Left cardiac atrium (tissue), 4 donors: ENCODE data around the gene TTC21A. TPM values are rescaled to one million over a fixed set of nuclear protein-coding genes. Genes with fewer than 3 reads are reported as not detected.

Experiments
- ATAC-seq, 2 donors: fragments of 200-7000 bp; cut with Tn5 transposase; one replicate each; pipeline ENCODE4 v1.9.1; 2020; ENCODE audit warnings: mild to moderate bottlenecking in 2 of 2, moderate library complexity in 2 of 2
- DNase-seq: peaks from one replicate; pipeline ENCODE4 v3.0.0-alpha.2; 2020
- intact Hi-C, 2 donors: fragments of 100-400 bp; cut with DNase I; formaldehyde crosslinking; loops; one replicate each; pipeline versions ENCODE4 v1.14.1 to v1.15.1; 2022 to 2023
- total RNA-seq, 2 donors: library from RNA; stranded (reverse); fragmentation: NEBNext Ultra II Directional; extraction: Animal tissue kit (Norgen Biotek cat#: 25700); gene quantifications; one replicate each; pipeline ENCODE4 v1.2.1, GENCODE V29; 2021
- donor health status: DM: no; HTN: yes; CAD: no.
- donor health status: DM: no; HTN: yes; CAD: no; lungs with severe emphysema.
- donor health status: DM: yes; HTN: yes; CAD: no.
- donor health status: Dilated cardiomyopathy.

TTC21A gene
- total RNA-seq, 2 donors from 2014 or later = 1.8 to 2.5 TPM

DNA sequence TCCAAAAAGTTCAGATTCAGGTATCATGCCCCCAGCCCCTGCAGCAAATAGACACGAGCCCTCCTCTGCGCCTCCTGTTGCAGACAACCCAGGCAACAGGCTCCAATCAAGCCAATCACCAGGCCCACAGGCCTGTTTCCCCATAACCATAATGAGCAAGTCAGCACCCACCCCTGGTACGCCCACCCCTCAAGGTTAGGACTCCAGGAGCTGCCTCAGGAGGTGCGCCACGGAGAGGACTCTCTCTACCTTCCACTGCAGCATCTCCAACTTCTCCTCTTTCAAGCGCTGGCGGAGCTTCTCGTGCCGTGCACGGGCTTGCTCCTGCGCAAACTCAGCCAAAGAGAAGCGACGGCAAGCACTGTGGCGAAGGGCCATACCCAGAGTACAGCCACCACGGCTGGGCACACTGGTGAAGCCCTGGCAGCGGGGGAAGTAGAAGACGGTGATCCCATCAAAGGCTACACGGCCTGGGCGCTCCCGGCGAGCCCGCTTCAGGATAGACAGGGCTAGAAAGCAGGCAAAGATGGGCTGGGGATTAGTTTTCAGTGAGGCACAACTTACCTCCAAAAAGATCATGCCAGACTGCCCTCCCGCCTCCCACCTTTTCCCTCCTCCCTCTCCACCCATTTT lies 37.4 kb downstream of the TTC21A start:
- DNase-seq = peak; percentile 13
- intact Hi-C loops = loop anchor here in 1 of 2 donors (5.0 kb wide), 1 partner anchor 37 kb away; no protein-coding TSS in a partner anchor
- no peak for ATAC-seq

DNA sequence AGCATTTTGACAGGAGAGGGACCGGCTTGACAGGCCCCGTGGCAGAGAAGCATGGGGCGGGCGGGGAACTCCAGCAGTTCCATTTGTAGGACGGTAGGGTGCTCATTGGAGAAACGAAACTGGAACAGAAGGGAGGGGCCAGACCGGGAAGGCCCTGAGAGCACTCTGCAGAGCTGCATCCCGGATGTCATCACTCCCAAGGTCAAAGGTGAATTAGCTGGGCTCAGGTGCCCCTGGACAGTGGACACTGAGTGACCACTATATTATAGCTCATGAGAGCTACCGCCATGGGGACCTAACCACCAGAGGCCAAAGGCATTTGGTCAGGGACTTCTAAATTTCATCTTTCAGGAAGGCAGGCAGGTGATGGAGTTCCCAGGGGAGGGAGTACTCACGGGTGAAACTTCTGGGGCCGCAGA lies 38.6 kb downstream of the TTC21A start:
- intact Hi-C loops = no loop called here
- ATAC-seq (peak in 1 of 2 donors; percentile 0), DNase-seq (peak; percentile 43)

DNA sequence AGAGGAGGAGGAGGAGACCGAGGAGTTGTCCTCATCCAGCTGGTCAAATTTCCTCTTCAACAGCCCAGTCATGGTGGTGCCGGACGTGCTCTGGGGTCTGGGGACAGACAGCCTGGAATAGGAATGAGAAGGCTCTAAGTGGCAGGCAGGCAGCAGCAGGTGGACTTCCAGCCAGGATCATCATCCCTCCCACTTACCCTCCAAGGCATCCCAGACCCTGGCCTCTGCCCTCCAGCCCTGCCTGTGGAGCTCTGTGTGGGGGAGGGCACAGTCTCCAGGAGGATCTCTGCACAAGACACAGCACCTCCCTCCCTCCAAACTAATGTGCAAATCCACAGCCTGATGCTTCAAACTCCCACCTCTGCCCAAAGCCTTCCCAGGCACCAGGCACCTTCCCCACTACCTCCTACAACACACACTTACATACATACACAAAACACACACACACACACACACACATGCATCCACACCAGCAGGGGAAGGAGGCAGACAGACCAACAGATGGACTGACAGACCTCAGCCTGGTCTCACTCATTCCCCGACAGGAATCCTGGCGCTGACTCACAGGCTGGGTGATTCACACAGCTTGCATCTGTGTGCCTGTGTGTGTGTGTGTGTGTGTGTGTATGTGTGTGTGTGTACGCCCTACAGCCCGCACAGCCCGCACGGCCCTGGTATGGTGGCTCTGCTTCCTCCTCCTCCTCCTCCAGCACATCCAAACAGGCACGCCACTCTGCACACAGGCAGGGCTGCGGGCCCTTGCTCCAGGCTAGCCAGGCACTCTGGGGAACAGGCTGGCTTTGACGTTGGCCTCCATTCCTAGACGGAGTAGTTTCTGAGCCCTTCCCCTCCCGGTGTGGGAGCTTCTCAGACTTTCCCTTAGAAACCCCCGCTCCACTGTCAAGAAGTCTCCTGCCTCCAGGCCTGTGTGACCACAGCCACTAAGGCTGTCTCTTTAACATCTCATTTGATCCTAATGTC lies 39.4 kb downstream of the TTC21A start:
- DNase-seq (peak; percentile 87), ATAC-seq (peak; percentile 17 to 67)
- intact Hi-C loops = no loop called here

DNA sequence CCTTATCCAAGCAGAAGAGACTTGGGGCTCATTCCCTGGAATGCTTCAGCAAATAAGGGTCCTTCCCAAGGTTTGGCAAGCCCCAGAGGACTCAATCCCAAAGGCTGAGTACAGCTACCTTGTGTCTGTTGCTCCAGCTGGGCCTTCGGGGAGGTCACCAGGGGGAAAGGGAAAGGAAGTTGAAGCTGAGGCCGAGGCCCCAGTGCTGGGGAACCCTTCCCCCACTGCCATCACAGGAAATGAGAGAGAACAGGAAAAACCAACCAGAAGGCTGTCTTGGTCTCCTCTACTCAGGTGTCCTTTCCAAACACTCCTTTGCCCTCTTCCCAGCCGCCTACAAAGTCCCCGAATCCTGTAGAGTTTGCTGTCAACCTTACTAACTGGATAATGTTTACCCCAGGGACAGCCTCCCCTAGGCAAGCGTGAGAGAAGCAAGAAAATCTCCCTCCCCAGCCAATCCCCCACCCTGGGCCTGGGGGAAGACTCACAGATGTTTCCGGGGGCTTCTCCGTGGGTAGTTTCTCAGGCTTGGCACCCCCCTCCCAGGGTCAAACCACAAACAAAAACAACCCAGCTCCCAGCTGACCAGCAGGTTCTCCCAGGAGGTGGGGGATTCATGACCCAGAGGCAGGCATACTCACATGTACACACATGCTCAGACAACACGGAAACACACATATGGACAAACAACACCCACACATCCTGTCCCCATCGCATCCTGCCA lies 40.4 kb downstream of the TTC21A start:
- no peak for ATAC-seq
- intact Hi-C loops = no loop called here
- peak; percentile 60 for DNase-seq

DNA sequence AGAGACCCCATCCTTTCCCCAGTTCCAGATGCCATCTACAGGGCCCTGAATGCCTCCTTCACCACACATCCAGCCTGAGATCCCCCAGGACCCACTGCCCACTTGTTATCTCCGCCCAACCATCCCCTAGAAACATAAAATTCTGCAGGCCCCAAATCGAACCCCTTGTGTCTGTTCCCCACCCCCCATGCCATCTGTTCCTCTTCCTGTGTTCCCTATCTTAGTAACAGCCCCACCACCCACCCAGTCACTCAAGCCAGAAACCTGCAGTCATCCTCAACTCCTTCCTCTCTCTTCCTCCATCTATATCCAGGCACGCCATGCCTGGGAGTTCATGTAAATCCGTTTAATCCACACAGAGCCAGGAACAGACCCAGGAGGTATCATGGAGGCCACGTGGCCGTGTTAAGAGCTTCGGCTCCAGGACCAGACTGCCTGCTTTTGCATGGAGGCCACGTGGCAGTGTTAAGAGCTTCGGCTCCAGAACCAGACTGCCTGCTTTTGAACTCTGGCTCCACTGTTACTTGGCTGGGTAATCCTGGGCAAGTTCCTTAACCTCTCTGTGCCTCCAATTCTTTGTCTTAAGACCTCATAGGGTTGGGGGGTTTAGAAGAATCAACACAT lies 41.1 kb downstream of the TTC21A start:
- DNase-seq (no peak), ATAC-seq (no peak)
- intact Hi-C loops = no loop called here

DNA sequence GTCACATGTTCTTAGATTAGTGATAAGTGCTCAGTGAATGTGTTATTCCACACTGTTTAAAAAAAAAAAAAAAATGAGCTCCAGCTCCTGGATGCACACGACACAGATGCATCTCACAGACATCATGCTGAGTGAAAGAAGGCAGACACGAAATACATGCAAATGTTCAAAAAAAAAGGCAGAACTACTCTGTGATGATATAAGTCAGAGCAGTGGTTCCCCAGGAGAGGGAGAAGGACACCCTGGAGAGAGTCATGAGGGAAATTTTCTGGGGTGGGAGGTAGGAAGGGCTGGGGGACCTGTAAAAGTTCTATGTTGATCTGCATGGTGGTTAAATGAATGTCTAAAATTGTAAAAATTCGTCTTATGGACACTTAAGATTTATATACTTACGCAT lies 41.6 kb downstream of the TTC21A start:
- ATAC-seq (no peak), DNase-seq (no peak)
- intact Hi-C loops = no loop called here

DNA sequence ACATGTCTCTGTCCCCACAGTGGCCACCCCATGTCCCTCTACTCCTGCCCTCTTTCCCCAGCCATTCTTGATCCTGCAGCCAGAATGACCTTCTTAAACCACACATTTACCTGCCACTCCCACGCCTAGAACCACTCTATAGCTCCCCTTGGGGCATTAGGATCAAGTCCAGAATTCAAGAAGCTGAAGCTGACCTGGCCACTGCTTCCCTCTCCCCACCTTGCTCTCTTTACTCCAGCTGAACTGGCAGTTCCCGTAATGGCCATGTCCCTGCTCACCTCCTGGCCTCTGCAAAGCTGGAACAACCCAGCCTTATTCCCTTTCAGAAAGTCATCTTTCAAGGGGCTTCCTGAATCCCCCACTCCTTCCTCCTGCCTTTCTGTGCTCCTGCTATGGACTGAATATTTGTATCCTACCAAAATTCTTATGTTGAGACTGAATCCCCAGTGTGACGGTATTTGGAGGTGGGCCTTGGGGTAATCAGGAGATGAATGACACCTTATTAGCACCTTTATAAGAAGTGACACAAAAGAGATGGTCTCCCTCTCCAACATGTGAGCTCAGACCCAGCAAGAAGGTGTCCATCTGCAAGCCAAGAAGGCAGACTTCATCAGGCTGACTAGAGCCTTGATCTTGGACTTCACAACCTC lies 42.1 kb downstream of the TTC21A start:
- intact Hi-C loops = no loop called here
- DNase-seq (no peak), ATAC-seq (no peak)

DNA sequence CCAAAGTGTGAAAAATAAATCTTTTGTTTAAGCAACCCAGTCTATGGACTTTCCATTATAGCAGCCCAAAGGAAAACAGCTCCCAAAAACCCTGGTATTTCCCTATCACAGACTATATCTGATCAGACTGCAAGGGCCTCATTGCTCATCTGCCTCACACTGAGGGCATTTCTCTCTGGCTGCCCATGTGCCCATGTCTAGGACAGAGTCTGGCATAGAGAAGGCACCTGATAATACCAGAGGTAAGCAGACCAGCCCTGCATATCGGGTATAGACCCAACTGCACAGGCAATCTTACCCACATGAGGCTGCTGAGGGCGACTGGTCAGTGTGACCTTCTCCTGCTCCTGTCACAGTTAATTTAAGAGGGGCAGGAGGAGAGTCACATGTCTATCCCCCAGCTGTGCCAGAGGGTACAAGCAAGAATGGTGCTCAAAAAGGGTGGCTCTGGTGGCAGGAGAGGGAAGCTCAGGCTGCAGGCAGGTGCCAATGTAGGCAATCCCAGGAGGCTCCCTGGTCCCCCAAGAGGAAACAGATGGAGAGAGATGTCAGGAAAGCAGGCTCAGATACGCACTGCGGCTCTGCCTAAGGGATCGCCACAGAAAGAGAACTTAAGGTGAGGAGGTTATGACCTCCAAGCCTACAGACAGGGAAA lies 42.8 kb downstream of the TTC21A start:
- DNase-seq = no peak
- ATAC-seq = no peak
- intact Hi-C loops = no loop called here

DNA sequence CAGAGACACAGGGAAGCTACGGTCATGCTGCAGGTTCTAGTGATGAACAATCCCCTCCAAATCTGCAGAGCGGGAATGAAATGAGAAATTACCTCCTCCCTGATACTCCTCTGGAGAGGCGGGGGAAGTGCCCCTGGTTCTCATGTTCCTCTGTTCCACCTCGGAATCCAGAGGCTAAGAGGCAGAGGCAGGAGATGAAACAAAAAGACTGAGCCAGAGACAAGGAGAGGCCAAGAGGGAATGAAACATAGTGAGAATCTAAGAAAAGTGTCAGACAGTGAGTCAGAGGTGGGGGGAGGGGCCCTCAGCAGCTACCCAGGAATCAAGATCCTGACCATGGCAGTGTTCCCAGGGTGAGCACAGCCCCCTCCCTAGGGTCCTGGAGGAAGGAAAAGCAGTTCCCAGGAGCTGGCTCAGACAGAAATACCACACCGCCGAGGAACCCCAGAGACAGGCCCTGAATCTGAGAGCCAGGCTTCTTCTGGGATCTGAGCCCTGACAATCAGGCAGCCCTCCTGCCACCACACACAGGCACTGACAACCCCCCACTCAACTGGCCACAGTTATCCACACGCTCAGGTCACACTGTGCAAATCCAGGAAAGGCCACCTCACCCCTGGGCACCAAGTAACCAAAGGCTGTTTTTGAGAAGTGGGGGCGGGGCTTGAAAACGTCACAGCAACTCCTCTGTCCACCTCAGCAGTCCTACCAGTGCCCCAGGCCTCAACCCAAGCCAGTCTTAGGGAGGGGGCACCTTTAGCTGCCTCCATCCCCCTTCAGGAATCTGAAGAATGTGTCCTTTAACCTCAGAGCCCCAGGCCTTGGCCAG lies 43.5 kb downstream of the TTC21A start:
- intact Hi-C loops = no loop called here
- peak; percentile 33 to 43 for ATAC-seq
- DNase-seq = peak; percentile 93

DNA sequence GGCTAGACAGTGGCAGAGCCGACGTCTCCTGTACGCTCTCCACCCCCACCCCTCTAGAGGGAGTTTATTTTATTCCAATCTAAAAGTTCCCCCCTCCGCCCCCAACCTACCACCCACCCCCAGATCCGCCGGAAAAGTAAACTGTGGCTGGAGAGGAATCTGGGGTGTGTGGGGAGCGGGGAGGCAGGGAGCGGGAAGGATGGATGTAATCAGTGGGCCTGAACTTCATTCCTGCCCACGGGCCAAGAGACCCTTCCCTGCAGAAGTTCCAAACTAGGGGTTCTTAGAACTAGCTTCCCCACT lies 46.4 kb downstream of the TTC21A start:
- no peak for ATAC-seq
- intact Hi-C loops = no loop called here
- DNase-seq = no peak

DNA sequence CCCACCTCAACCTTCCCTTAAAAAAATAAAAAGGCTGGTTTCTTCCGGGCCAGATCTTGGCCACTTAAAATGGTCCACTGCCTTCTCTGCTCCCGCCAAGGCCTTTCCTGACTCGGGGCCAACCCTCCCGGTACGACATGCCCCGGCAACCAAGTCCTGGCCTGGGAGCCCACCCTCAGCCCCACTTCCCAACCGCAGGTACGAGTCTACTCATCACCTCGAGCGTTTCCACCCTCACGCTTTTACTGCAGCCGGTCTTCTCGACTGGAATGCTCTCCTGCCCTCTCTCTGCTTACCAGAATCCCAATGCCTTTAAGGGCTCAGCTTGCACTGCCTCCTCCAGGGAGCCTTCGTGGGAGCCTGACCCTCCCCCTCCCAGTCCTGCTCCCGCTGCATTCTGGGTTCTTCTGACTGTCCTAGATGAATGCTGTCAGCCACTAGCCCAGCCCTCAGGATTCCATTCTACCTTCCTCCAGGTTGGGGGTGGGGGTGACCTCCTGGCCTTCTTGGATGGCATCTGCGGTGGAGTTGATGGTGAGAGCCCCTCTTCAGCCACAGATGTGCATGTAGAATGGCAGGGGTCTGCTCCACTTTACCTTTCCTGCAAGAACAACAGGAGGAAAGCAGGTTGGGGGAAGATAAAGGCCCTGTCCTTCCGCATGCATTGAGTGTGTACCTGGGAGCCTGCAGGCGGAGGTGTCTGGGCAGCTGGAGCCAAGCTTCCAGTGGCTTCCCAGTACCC lies 47.0 kb downstream of the TTC21A start:
- ATAC-seq = no peak
- intact Hi-C loops = no loop called here
- peak; percentile 61 for DNase-seq

DNA sequence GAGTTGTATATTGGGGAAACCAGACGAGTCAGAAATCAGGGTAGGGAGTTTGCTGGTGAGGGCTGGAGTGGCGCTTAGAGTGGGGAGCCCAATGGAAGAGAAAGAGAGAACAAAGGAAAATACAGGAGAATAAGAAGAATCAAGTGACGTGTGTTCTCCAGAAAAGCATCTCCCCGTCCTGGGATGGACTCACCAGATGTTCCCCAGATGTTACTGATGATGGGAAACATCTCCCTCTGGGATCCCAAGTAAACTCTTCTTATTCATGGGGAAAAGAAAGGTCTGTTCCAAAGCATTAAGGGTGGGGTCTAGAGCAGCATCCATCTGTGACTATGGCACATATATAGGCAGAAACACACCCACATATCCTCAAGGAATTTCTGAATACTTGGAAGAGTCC lies 48.9 kb downstream of the TTC21A start:
- intact Hi-C loops = no loop called here
- ATAC-seq (no peak), DNase-seq (no peak)

DNA sequence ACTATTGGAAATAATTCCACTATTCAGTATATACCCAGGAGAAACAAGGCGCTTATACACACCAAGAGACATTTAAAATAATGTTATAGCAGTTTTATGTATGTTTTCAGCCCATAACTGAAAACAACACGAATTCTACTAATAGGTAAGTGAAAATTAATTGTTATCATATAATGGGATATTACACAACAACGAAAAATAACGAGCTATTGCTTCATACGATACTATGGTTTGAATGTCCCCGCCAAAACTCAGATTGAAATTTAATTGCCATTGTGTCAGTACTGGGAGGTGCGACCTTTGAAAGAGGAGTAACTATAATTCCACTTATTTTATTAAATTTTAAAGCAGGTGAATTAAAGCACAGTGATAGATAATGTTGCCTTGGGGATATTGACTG lies 49.9 kb downstream of the TTC21A start:
- DNase-seq = no peak
- ATAC-seq = no peak
- intact Hi-C loops = no loop called here

DNA sequence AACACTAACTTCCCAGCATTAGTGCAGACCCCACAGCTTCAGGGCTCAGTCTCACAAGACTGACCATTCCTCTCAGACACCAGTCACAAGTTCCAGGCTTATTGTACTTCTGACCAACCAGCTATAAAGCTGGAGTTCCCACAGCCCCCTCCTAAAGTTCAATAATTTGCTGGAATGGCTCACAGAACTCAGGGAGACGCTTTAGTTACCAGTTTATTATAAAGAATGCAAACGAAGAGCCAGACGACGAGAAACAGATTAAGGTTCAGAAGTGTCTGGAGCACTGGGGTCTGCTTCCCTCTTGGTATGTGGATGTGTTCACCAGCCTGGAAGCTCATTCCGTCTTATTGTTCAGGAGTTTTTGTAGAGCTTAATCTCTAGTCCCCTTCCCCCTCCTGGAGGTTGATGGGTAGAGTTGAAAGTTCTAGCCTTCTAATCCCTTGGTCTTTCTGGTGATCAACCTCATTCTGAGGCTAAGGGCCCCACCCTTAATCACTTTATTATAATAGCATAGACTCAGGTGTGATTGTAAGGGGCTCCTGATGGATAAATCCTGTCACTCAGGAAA lies 50.8 kb downstream of the TTC21A start:
- ATAC-seq = no peak
- no peak for DNase-seq
- intact Hi-C loops = no loop called here

DNA sequence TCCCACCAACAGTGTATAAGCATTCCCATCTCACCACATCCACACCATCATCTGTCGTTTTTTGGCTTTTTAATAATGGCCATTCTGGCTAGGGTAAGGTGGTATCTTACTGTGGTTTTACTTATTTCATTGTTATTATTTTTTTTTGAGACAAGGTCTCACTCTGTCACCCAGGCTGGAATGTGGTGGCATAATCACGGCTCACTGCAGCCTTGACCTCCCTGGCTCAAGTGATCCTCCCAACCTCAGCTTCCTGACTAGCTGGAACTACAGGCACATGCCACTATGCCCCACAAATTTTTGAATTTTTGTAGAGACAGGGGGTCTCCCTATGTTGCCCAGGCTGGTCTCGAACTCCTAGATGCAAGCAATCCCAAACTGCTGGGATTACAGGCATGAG lies 56.9 kb downstream of the TTC21A start:
- intact Hi-C loops = no loop called here
- ATAC-seq (no peak), DNase-seq (no peak)

DNA sequence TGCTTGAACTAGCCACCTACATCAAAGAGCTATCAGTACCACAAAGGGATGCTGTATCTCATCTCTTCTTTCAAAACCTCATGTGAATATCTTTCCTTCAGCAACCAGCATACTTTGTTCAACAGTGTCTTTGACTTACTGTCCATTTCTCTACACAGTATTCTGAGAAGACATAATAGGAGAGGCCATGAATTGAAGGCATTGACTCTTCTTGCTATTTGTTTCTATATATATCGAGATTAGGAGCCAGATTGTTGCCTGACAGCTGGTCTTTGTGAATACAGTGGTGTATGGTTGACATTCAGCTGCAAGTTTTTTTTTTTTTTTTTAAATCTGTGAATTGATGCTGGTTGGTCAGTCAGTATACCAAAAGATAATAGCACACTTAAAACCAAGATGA lies 58.0 kb downstream of the TTC21A start:
- intact Hi-C loops = no loop called here
- no peak for DNase-seq
- ATAC-seq = no peak
